GM21515 (cell line): ENCODE data around the gene ZNF556.
"Not testable (repeated sequence)": the region's sequence is repeated elsewhere in the genome, so short reads cannot be mapped to it uniquely, and the experiment has no call there.

Experiments used
- ATAC-seq: cut with Tn5 transposase; IDR thresholded peaks from one replicate; pipeline ENCODE4 v1.9.1; 2021; ENCODE audit not compliant: unreplicated experiment

Gene ZNF556

GRCh38 chr19:2903326-2903725, 36.2 kb downstream of the ZNF556 start:
- ATAC-seq = not testable (repeated sequence)

- ATAC-seq = no peak
These were observed 38.9 kb downstream of the ZNF556 start for GRCh38 chr19:2905918-2906519.

- ATAC-seq = no peak
These were observed 39.6 kb downstream of the ZNF556 start for GRCh38 chr19:2906631-2907195.

GRCh38 chr19:2912306-2912705, 45.2 kb downstream of the ZNF556 start:
- no peak for ATAC-seq

- ATAC-seq = no peak
These were observed 50.4 kb downstream of the ZNF556 start for GRCh38 chr19:2917275-2918184.

- ATAC-seq = no peak
These were observed 55.9 kb downstream of the ZNF556 start for GRCh38 chr19:2922987-2923386.

- ATAC-seq = no peak
These were observed 56.4 kb downstream of the ZNF556 start for GRCh38 chr19:2923510-2923909.

GRCh38 chr19:2926341-2927031, 59.4 kb downstream of the ZNF556 start:
- no peak for ATAC-seq

- no peak for ATAC-seq
These were observed 59.9 kb downstream of the ZNF556 start for GRCh38 chr19:2927032-2927430.
